ENCODE measurements around the gene XAF1. TPM values are rescaled to one million over a fixed set of nuclear protein-coding genes. Genes with fewer than 3 reads are reported as not detected.

XAF1 gene
- total and polyA plus RNA-seq, 2 experiments from 2014 or later: not detected

DNA sequence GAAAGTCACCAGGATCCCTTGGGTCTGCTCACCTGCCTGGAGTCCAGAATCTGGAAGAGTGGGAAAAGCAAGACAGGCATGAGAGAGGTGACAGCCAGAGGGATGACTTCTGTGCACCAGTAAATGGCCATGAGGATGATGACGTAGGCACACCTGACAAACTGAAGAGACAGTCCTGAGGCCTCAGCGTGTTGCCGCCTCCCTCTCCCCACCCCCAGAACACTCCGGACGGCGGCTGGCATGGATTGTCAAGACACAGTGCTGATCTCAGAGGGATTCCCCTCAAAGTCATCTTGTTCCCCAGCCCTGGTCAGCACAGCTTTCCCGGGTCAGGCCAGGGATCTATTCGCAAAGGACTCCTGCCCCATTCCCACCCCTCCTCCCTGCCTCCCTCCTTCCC is 48.9 kb upstream of the XAF1 start (continued):
- TF ChIP-seq, protein P1, sequence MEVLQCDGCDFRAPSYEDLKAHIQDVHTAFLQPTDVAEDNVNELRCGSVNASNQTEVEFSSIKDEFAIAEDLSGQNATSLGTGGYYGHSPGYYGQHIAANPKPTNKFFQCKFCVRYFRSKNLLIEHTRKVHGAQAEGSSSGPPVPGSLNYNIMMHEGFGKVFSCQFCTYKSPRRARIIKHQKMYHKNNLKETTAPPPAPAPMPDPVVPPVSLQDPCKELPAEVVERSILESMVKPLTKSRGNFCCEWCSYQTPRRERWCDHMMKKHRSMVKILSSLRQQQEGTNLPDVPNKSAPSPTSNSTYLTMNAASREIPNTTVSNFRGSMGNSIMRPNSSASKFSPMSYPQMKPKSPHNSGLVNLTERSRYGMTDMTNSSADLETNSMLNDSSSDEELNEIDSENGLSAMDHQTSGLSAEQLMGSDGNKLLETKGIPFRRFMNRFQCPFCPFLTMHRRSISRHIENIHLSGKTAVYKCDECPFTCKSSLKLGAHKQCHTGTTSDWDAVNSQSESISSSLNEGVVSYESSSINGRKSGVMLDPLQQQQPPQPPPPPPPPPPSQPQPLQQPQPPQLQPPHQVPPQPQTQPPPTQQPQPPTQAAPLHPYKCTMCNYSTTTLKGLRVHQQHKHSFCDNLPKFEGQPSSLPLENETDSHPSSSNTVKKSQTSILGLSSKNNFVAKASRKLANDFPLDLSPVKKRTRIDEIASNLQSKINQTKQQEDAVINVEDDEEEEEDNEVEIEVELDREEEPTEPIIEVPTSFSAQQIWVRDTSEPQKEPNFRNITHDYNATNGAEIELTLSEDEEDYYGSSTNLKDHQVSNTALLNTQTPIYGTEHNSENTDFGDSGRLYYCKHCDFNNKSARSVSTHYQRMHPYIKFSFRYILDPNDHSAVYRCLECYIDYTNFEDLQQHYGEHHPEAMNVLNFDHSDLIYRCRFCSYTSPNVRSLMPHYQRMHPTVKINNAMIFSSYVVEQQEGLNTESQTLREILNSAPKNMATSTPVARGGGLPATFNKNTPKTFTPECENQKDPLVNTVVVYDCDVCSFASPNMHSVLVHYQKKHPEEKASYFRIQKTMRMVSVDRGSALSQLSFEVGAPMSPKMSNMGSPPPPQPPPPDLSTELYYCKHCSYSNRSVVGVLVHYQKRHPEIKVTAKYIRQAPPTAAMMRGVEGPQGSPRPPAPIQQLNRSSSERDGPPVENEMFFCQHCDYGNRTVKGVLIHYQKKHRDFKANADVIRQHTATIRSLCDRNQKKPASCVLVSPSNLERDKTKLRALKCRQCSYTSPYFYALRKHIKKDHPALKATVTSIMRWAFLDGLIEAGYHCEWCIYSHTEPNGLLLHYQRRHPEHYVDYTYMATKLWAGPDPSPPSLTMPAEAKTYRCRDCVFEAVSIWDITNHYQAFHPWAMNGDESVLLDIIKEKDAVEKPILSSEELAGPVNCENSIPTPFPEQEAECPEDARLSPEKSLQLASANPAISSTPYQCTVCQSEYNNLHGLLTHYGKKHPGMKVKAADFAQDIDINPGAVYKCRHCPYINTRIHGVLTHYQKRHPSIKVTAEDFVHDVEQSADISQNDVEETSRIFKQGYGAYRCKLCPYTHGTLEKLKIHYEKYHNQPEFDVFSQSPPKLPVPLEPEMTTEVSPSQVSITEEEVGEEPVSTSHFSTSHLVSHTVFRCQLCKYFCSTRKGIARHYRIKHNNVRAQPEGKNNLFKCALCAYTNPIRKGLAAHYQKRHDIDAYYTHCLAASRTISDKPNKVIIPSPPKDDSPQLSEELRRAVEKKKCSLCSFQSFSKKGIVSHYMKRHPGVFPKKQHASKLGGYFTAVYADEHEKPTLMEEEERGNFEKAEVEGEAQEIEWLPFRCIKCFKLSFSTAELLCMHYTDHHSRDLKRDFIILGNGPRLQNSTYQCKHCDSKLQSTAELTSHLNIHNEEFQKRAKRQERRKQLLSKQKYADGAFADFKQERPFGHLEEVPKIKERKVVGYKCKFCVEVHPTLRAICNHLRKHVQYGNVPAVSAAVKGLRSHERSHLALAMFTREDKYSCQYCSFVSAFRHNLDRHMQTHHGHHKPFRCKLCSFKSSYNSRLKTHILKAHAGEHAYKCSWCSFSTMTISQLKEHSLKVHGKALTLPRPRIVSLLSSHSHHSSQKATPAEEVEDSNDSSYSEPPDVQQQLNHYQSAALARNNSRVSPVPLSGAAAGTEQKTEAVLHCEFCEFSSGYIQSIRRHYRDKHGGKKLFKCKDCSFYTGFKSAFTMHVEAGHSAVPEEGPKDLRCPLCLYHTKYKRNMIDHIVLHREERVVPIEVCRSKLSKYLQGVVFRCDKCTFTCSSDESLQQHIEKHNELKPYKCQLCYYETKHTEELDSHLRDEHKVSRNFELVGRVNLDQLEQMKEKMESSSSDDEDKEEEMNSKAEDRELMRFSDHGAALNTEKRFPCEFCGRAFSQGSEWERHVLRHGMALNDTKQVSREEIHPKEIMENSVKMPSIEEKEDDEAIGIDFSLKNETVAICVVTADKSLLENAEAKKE (CRISPR knock-in tag; IDR thresholded peaks at IDR 0.05): no peak
- no peak for TF ChIP-seq CREB1 (CRISPR knock-in tag; IDR thresholded peaks at IDR 0.05; ENCODE audit: low read depth)

DNA sequence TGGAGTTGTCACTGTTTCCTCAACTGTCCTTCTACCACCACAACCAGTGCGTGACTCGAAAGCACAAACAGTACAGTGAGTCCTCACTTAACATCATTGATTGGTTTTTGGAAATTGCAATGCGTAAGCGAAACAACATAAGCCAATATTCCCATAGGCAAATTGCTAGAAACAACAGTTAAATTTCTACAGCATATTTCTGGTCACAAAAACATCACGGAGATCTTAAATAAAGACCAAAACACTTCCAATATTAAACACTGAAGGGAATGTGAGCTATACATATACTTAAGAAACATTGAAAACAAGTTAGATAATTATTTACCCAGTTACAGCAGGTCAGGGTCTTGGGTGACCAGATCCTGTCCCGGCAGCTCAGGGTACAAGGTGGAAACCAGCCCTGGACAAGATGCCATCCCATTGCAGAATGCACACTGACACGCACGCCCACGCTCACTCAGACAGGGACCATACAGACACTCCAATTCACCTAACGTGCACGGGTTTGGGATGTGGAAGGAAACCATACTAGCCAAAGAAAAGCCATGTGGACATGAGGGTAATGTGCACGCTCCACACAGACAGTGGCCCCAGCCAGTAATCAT is 47.4 kb upstream of the XAF1 start:
- ATAC-seq: no peak
- H3K9me2 ChIP-seq (ENCODE audit: insufficient read depth): no peaks in the 10 kb centered on the region
- peaks cover 18% of the 10 kb centered on the region for H3K27me3 ChIP-seq (ENCODE audit: insufficient read depth)
- H3K4me3 Mint-ChIP-seq: no peak overlapping the region
- H3K9me3 Mint-ChIP-seq: no peaks in the 10 kb centered on the region
- peaks cover 5% of the 10 kb centered on the region for H3F3A ChIP-seq (replicated peaks; ENCODE audit: low read depth)
- no peaks in the 10 kb centered on the region; the same call in 2 of the 3 replicates for H3K36me3 Mint-ChIP-seq (ENCODE audit: low read depth)
- no peak overlapping the region for H2AFZ ChIP-seq
- no peaks in the 10 kb centered on the region for H3K36me3 ChIP-seq (ENCODE audit: insufficient read depth)
- H3K27ac Mint-ChIP-seq: no peak overlapping the region
- no peak for DNase-seq (ENCODE audit: low spot score)
- no peaks in the 10 kb centered on the region for H4K20me1 ChIP-seq (replicated peaks; ENCODE audit: insufficient read depth)
- peaks cover 12% of the 10 kb centered on the region; the same call in 1 of the 2 replicates for H3K4me1 ChIP-seq (ENCODE audit: insufficient read depth)
- H3K27me3 Mint-ChIP-seq (ENCODE audit: insufficient read depth, low read depth, poor library complexity): peaks cover 28% of the 10 kb centered on the region
- H3K4me1 Mint-ChIP-seq: peaks cover 12% of the 10 kb centered on the region
- H3K79me2 ChIP-seq (replicated peaks; ENCODE audit: insufficient read depth): no peaks in the 10 kb centered on the region
- H3K4me3 ChIP-seq: no peak overlapping the region
- no peak overlapping the region for H3K4me2 ChIP-seq
- no peak overlapping the region for H3K27ac ChIP-seq (ENCODE audit: low read depth)
- TF ChIP-seq, protein P2, sequence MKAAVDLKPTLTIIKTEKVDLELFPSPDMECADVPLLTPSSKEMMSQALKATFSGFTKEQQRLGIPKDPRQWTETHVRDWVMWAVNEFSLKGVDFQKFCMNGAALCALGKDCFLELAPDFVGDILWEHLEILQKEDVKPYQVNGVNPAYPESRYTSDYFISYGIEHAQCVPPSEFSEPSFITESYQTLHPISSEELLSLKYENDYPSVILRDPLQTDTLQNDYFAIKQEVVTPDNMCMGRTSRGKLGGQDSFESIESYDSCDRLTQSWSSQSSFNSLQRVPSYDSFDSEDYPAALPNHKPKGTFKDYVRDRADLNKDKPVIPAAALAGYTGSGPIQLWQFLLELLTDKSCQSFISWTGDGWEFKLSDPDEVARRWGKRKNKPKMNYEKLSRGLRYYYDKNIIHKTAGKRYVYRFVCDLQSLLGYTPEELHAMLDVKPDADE (IDR thresholded peaks at IDR 0.05): no peak
- no peak for TF ChIP-seq POLR2AphosphoS5 (IDR thresholded peaks at IDR 0.05; ENCODE audit: low read depth)
- TF ChIP-seq EZH2phosphoT487 (IDR thresholded peaks at IDR 0.05; ENCODE audit: unreplicated experiment): no peak
- TF ChIP-seq CREB1 (CRISPR knock-in tag; IDR thresholded peaks at IDR 0.05; ENCODE audit: low read depth): no peak
- TF ChIP-seq, protein P3, sequence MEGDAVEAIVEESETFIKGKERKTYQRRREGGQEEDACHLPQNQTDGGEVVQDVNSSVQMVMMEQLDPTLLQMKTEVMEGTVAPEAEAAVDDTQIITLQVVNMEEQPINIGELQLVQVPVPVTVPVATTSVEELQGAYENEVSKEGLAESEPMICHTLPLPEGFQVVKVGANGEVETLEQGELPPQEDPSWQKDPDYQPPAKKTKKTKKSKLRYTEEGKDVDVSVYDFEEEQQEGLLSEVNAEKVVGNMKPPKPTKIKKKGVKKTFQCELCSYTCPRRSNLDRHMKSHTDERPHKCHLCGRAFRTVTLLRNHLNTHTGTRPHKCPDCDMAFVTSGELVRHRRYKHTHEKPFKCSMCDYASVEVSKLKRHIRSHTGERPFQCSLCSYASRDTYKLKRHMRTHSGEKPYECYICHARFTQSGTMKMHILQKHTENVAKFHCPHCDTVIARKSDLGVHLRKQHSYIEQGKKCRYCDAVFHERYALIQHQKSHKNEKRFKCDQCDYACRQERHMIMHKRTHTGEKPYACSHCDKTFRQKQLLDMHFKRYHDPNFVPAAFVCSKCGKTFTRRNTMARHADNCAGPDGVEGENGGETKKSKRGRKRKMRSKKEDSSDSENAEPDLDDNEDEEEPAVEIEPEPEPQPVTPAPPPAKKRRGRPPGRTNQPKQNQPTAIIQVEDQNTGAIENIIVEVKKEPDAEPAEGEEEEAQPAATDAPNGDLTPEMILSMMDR (conservative IDR thresholded peaks at IDR 0.05; ENCODE audit: low read depth in 2 of 2): no peak
- no peak for TF ChIP-seq STAT1 (IDR thresholded peaks at IDR 0.05; ENCODE audit: unreplicated experiment)
- TF ChIP-seq EZH2 (IDR thresholded peaks at IDR 0.05; ENCODE audit: low read depth, unreplicated experiment): no peak
- no peak for TF ChIP-seq NANOG (IDR thresholded peaks at IDR 0.05; ENCODE audit: borderline replicate concordance)
